Keratinocyte (primary cell): ENCODE measurements around the gene FOXP2. TPM values are rescaled to one million over a fixed set of nuclear protein-coding genes. Genes with fewer than 3 reads are reported as not detected.

Experiments used
- DNase-seq: peaks from one replicate; pipeline ENCODE4 v3.0.0-alpha.2; 2011; ENCODE audit warnings: low read depth, missing footprints, low spot score
- FAIRE-seq: peaks from 2 replicates; lab custom pipeline; 2011; peaks lifted over from hg19 to GRCh38; lab: Jason Lieb, UNC
- H2AFZ ChIP-seq: 2 replicates; pipeline ENCODE4 v1.6.0; 2012; ENCODE audit warnings: low read length, control low read depth, inconsistent platforms; ENCODE audit not compliant: control insufficient read depth
- H3K27ac ChIP-seq: 2 replicates; pipeline ENCODE4 v1.5.1; 2011; ENCODE audit warnings: low read length; ENCODE audit not compliant: control insufficient read depth, insufficient read depth
- H3K27me3 ChIP-seq: 3 replicates; pipeline ENCODE4 v1.6.0; 2011; ENCODE audit warnings: low read length; ENCODE audit not compliant: control insufficient read depth, insufficient read depth; ENCODE audit errors: extremely low read depth
- H3K36me3 ChIP-seq, 2 experiments: 2 replicates in 1 of 2; 3 replicates in 1 of 2; pipeline ENCODE4 v1.5.1; 2011; ENCODE audit warnings: low read length in 2 of 2, mild to moderate bottlenecking in 1 of 2; ENCODE audit not compliant: control insufficient read depth in 2 of 2, insufficient read depth in 2 of 2; ENCODE audit errors: extremely low read depth in 1 of 2
- H3K4me1 ChIP-seq: 3 replicates; pipeline ENCODE4 v1.5.1; 2011; ENCODE audit warnings: low read length; ENCODE audit not compliant: control insufficient read depth, insufficient read depth; ENCODE audit errors: extremely low read depth
- H3K4me2 ChIP-seq: 3 replicates; pipeline ENCODE4 v1.6.0; 2011; ENCODE audit warnings: low read depth, low read length; ENCODE audit not compliant: control insufficient read depth, insufficient read depth; ENCODE audit errors: extremely low read depth
- H3K4me3 ChIP-seq, 3 experiments: fragments of 200-600 bp in 1 of 3; sonication (generic) in 1 of 3; 2 replicates in 2 of 3; 3 replicates in 1 of 3; pipeline ENCODE4 v1.5.1; 2011 to 2016; ENCODE audit warnings: low read length in 3 of 3, mild to moderate bottlenecking in 3 of 3, control low read depth in 2 of 3, inconsistent platforms in 1 of 3, low read depth in 1 of 3, mixed read lengths in 1 of 3, mixed run types in 1 of 3, moderate library complexity in 1 of 3; ENCODE audit not compliant: control insufficient read depth in 2 of 3, insufficient read depth in 2 of 3; ENCODE audit errors: extremely low read depth in 1 of 3
- H3K79me2 ChIP-seq: 2 replicates; pipeline ENCODE4 v1.6.0; 2012; ENCODE audit warnings: low read length; ENCODE audit not compliant: control insufficient read depth, insufficient read depth
- H3K9ac ChIP-seq: 3 replicates; pipeline ENCODE4 v1.6.0; 2011; ENCODE audit warnings: low read length; ENCODE audit not compliant: control insufficient read depth, insufficient read depth; ENCODE audit errors: extremely low read depth
- H3K9me1 ChIP-seq: 3 replicates; pipeline ENCODE4 v1.6.0; 2011; ENCODE audit warnings: low read length; ENCODE audit not compliant: control insufficient read depth, insufficient read depth; ENCODE audit errors: extremely low read depth
- H3K9me3 ChIP-seq: 2 replicates; pipeline ENCODE4 v1.5.1; 2012; ENCODE audit warnings: low read depth, low read length; ENCODE audit not compliant: control insufficient read depth
- H4K20me1 ChIP-seq: 3 replicates; pipeline ENCODE4 v1.6.0; 2011; ENCODE audit warnings: low read length; ENCODE audit not compliant: control insufficient read depth, insufficient read depth; ENCODE audit errors: extremely low read depth
- EZH2 ChIP-seq: IDR thresholded peaks from one replicate; pipeline ENCODE4 v1.6.1; 2012; ENCODE audit warnings: inconsistent platforms, mild to moderate bottlenecking, low read length, moderate library complexity
- dilution Hi-C: fragments of 300-500 bp; cut with MboI; formaldehyde crosslinking; loops from one replicate; pipeline ENCODE4 v1.7.0; 2020; ENCODE audit warnings: low sequenced_read_pairs; ENCODE audit not compliant: extremely low pct_ligation_motif_present
- polyA plus RNA-seq, 5 experiments: library from polyadenylated mRNA; depleted of rRNA in 3 of 5; stranded (reverse) in 3 of 5; stranded (forward) in 1 of 5; unstranded in 1 of 5; fragments of >200 nt; gene quantifications; 1 replicate in 1 of 5; 2 replicates in 3 of 5; 3 replicates in 1 of 5; pipeline versions ENCODE4 v1.2.1 to v1.2.3, GENCODE V29; 2011 to 2012; ENCODE audit warnings: missing spikeins in 2 of 5, low read depth in 1 of 5, low replicate concordance in 1 of 5
- TF ChIP-seq, protein P1 (sequence below), 3 experiments: IDR thresholded peaks in 1 of 3; conservative IDR thresholded peaks in 1 of 3; optimal IDR thresholded peaks in 1 of 3; 2 replicates in 2 of 3; 3 replicates in 1 of 3; pipeline versions ENCODE3 to v1.5.1; 2011; ENCODE audit warnings: low read length in 3 of 3, mild to moderate bottlenecking in 3 of 3, moderate library complexity in 2 of 3, control low read depth in 1 of 3, inconsistent platforms in 1 of 3; ENCODE audit not compliant: insufficient read depth in 2 of 3; ENCODE audit errors: extremely low read depth in 1 of 3

FOXP2 gene
- polyA plus RNA-seq, 1 donor (not counting 4 experiments of a cell fraction or from before 2014, with no cell fraction given): 0.98 TPM

DNA sequence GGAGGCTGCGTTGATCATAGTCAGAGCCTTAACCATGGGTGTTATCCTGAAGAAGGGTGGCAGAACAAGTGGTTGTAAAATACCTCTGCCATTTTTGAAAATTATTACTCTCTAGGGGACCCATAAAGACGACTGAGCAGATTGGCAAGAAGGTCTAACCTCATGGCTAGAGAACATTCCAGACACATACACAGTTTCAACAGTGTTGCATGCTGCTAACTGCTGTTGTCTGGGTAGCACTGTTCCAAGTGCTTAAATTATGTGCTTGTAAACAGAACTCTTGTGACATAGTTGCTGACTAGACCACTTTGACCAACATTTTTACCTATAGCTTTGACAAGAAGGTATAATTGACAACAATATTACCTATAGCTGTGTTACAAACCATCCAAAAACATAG is 46.1 kb upstream of the FOXP2 start:
- no peaks in the 10 kb centered on the region for H3K9me3 ChIP-seq
- dilution Hi-C loops: no loop called here
- H3K4me3 ChIP-seq: no peak overlapping the region
- no peak overlapping the region for H3K4me2 ChIP-seq
- H3K9me1 ChIP-seq: no peaks in the 10 kb centered on the region
- TF ChIP-seq EZH2: no peak
- TF ChIP-seq, protein P1, sequence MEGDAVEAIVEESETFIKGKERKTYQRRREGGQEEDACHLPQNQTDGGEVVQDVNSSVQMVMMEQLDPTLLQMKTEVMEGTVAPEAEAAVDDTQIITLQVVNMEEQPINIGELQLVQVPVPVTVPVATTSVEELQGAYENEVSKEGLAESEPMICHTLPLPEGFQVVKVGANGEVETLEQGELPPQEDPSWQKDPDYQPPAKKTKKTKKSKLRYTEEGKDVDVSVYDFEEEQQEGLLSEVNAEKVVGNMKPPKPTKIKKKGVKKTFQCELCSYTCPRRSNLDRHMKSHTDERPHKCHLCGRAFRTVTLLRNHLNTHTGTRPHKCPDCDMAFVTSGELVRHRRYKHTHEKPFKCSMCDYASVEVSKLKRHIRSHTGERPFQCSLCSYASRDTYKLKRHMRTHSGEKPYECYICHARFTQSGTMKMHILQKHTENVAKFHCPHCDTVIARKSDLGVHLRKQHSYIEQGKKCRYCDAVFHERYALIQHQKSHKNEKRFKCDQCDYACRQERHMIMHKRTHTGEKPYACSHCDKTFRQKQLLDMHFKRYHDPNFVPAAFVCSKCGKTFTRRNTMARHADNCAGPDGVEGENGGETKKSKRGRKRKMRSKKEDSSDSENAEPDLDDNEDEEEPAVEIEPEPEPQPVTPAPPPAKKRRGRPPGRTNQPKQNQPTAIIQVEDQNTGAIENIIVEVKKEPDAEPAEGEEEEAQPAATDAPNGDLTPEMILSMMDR (optimal IDR thresholded peaks at IDR 0.05 in 1 of 3, IDR thresholded peaks at IDR 0.05 in 1 of 3, conservative IDR thresholded peaks at IDR 0.05 in 1 of 3; ENCODE audit: extremely low read depth in 1 of 3, insufficient read depth in 2 of 3, low read length in 3 of 3): no peak
- H2AFZ ChIP-seq: no peak overlapping the region
- H3K27me3 ChIP-seq: no peaks in the 10 kb centered on the region
- no peaks in the 10 kb centered on the region for H3K36me3 ChIP-seq
- H3K9ac ChIP-seq: no peak overlapping the region
- H4K20me1 ChIP-seq: no peaks in the 10 kb centered on the region
- H3K4me1 ChIP-seq: no peaks in the 10 kb centered on the region
- no peaks in the 10 kb centered on the region for H3K79me2 ChIP-seq
- no peak for DNase-seq
- no peak overlapping the region for H3K27ac ChIP-seq
- no peak for FAIRE-seq

DNA sequence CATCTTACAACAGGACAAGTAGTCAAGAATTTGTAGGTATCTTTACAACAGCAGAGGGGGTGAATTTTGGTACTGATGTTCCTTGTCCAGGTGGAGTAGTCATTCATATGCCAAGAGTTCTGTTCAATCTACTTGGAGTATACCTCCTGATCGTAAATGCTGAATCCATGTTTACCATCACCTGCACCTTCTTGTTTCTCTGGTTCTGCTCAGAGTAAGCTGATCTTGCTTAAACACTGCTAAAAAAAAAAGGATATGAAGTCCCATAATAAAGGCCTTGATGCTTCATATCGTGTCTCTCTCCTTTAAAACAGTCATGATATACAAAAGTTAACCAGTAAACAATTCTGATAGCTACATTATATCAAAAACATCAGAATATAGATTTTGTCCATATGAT is 45.3 kb upstream of the FOXP2 start:
- Histone ChIP-seq H3K9me1 (no peaks in the 10 kb centered on the region), H3K27ac (no peak overlapping the region), H3K4me2 (no peak overlapping the region), H2AFZ (no peak overlapping the region), H3K36me3 (no peaks in the 10 kb centered on the region), H4K20me1 (no peaks in the 10 kb centered on the region), H3K4me3 (no peak overlapping the region), H3K9me3 (no peaks in the 10 kb centered on the region), H3K79me2 (no peaks in the 10 kb centered on the region), H3K27me3 (no peaks in the 10 kb centered on the region), H3K4me1 (no peaks in the 10 kb centered on the region), H3K9ac (no peak overlapping the region)
- dilution Hi-C loops: no loop called here
- TF ChIP-seq, protein P1 (optimal IDR thresholded peaks at IDR 0.05 in 1 of 3, IDR thresholded peaks at IDR 0.05 in 1 of 3, conservative IDR thresholded peaks at IDR 0.05 in 1 of 3; ENCODE audit: extremely low read depth in 1 of 3, insufficient read depth in 2 of 3, low read length in 3 of 3): no peak
- no peak for TF ChIP-seq EZH2
- FAIRE-seq (no peak), DNase-seq (no peak)
